Measurements from ENCODE around the gene ABCC4. TPM values are rescaled to one million over a fixed set of nuclear protein-coding genes. Genes with fewer than 3 reads are reported as not detected.
"Not testable (repeated sequence)": the region's sequence is repeated elsewhere in the genome, so short reads cannot be mapped to it uniquely, and the experiment has no call there.

ABCC4 gene
- total and polyA plus RNA-seq, 4 donors, result 0.74 to 22.5 (median 2.0) TPM

DNA sequence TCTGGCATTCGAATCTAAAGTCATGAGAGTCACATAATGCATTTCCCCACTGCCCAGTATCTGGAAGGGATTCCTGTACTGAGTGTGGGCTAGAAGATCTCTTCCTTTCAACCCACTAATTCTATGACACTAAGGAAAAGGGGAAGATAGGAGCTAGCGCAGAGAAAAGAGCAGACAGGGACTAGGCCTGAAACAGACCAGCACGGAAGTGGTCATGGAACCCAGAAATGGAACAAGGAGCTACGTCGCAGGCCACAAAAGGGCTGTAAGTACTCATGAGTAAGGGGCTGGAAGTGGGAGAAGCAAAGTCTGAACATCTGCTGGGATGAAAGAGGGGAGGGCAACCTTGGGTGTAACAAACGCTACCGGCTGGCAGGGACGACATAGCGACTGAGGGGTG, 8.6 kb downstream of the ABCC4 start:
- Histone ChIP-seq H3K4me1 (ENCODE audit: control insufficient read depth in 4 of 4, insufficient read depth in 4 of 4, low read length in 3 of 4) (peaks cover 0 to 13% (median 13%) of the 10 kb centered on the region in 4 donors), H3K9me3 (ENCODE audit: control insufficient read depth in 4 of 4, low read length in 3 of 4) (no peaks in the 10 kb centered on the region), H3K27me3 (ENCODE audit: control insufficient read depth in 4 of 4, insufficient read depth in 4 of 4, low read length in 3 of 4) (no peaks in the 10 kb centered on the region), H3K36me3 (ENCODE audit: control insufficient read depth in 4 of 4, insufficient read depth in 3 of 4, low read depth in 1 of 4, low read length in 3 of 4) (no peaks in the 10 kb centered on the region), H3K4me3 (ENCODE audit: low read depth in 1 of 3, low read length in 3 of 3) (no peak overlapping the region), H3K9ac (ENCODE audit: low read depth in 1 of 2, low read length in 2 of 2) (no peak overlapping the region), H3K27ac (ENCODE audit: low read depth in 1 of 2, low read length in 2 of 2) (no peak overlapping the region)
- TF ChIP-seq FOXA1 (IDR thresholded peaks at IDR 0.05) (no peak), JUND (IDR thresholded peaks at IDR 0.05) (no peak), RAD21 (IDR thresholded peaks at IDR 0.05) (no peak)
- TF ChIP-seq, protein P1, sequence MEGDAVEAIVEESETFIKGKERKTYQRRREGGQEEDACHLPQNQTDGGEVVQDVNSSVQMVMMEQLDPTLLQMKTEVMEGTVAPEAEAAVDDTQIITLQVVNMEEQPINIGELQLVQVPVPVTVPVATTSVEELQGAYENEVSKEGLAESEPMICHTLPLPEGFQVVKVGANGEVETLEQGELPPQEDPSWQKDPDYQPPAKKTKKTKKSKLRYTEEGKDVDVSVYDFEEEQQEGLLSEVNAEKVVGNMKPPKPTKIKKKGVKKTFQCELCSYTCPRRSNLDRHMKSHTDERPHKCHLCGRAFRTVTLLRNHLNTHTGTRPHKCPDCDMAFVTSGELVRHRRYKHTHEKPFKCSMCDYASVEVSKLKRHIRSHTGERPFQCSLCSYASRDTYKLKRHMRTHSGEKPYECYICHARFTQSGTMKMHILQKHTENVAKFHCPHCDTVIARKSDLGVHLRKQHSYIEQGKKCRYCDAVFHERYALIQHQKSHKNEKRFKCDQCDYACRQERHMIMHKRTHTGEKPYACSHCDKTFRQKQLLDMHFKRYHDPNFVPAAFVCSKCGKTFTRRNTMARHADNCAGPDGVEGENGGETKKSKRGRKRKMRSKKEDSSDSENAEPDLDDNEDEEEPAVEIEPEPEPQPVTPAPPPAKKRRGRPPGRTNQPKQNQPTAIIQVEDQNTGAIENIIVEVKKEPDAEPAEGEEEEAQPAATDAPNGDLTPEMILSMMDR (IDR thresholded peaks at IDR 0.05; ENCODE audit: low read depth, low read length, missing input control), result no peak
- no peak for DNase-seq (ENCODE audit: low spot score)
- 95% methylated on average over 9 of the region's 9 CpGs for WGBS

DNA sequence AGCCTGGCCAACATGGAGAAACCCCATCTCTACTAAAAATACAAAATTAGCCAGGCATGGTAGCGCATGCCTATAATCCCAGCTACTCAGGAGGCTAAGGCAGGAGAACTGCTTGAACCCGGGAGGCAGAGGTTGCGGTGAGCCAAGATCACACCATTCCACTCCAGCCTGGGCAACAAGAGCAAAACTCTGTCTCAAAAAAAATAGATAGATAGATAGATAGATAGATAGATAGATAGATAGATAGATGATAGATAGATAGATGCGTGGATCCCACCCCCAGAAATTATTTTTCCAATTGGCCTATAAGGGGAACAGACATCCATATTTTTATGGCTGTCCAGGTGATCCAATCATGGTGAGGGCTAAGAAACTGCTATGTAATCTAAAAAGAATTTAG, 11.3 kb downstream of the ABCC4 start:
- H3K4me3 ChIP-seq (ENCODE audit: low read depth in 1 of 3, low read length in 3 of 3); H3K27ac ChIP-seq (ENCODE audit: low read depth in 1 of 2, low read length in 2 of 2); H3K27me3 ChIP-seq (ENCODE audit: control insufficient read depth in 4 of 4, insufficient read depth in 4 of 4, low read length in 3 of 4); DNase-seq (ENCODE audit: low spot score); H3K9me3 ChIP-seq (ENCODE audit: control insufficient read depth in 4 of 4, low read length in 3 of 4); H3K4me1 ChIP-seq (ENCODE audit: control insufficient read depth in 4 of 4, insufficient read depth in 4 of 4, low read length in 3 of 4); H3K9ac ChIP-seq (ENCODE audit: low read depth in 1 of 2, low read length in 2 of 2); H3K36me3 ChIP-seq (ENCODE audit: control insufficient read depth in 4 of 4, insufficient read depth in 3 of 4, low read depth in 1 of 4, low read length in 3 of 4): not testable (repeated sequence)
- WGBS, result 94% methylated on average over 4 of the region's 4 CpGs

DNA sequence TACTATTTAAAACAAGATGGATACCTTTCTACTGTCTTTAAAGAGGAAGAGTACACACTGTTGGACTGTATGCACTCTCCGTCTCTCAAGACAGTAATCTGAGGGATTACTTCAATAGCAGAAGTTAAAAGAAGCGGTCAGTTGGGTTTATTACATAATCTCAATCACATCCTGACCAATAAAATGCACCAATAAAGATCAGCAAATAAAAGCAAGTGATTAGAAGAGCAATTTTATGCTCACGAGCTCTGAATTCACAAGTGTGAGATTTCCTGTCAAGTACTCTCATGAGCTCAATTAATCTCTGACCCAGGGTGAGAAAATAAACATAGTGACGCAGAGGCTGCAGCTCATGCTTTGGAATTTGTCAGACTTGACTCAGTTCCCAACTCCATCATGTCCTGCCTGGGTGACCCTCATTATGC, 12.2 kb downstream of the ABCC4 start:
- Histone ChIP-seq H3K9ac (ENCODE audit: low read depth in 1 of 2, low read length in 2 of 2) (no peak overlapping the region), H3K36me3 (ENCODE audit: control insufficient read depth in 4 of 4, insufficient read depth in 3 of 4, low read depth in 1 of 4, low read length in 3 of 4) (no peaks in the 10 kb centered on the region), H3K27ac (ENCODE audit: low read depth in 1 of 2, low read length in 2 of 2) (no peak overlapping the region), H3K4me3 (ENCODE audit: low read depth in 1 of 3, low read length in 3 of 3) (no peak overlapping the region), H3K27me3 (ENCODE audit: control insufficient read depth in 4 of 4, insufficient read depth in 4 of 4, low read length in 3 of 4) (no peaks in the 10 kb centered on the region), H3K4me1 (ENCODE audit: control insufficient read depth in 4 of 4, insufficient read depth in 4 of 4, low read length in 3 of 4) (no peaks in the 10 kb centered on the region), H3K9me3 (ENCODE audit: control insufficient read depth in 4 of 4, low read length in 3 of 4) (no peaks in the 10 kb centered on the region)
- DNase-seq (ENCODE audit: low spot score), result no peak
- WGBS, result 70% methylated on average over 4 of the region's 4 CpGs
- no peak for TF ChIP-seq SP1 (IDR thresholded peaks at IDR 0.05)
- TF ChIP-seq, protein P1 (IDR thresholded peaks at IDR 0.05; ENCODE audit: low read depth, low read length, missing input control), result no peak
- TF ChIP-seq NR2F2 (IDR thresholded peaks at IDR 0.05), result no peak
- TF ChIP-seq FOXA2 (IDR thresholded peaks at IDR 0.05), result no peak
- no peak for TF ChIP-seq RAD21 (IDR thresholded peaks at IDR 0.05)
- TF ChIP-seq, protein P2, sequence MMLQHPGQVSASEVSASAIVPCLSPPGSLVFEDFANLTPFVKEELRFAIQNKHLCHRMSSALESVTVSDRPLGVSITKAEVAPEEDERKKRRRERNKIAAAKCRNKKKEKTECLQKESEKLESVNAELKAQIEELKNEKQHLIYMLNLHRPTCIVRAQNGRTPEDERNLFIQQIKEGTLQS (IDR thresholded peaks at IDR 0.05), result no peak
- no peak for TF ChIP-seq EGR1 (IDR thresholded peaks at IDR 0.05; ENCODE audit: low read depth in 2 of 2)
- TF ChIP-seq, protein P3, sequence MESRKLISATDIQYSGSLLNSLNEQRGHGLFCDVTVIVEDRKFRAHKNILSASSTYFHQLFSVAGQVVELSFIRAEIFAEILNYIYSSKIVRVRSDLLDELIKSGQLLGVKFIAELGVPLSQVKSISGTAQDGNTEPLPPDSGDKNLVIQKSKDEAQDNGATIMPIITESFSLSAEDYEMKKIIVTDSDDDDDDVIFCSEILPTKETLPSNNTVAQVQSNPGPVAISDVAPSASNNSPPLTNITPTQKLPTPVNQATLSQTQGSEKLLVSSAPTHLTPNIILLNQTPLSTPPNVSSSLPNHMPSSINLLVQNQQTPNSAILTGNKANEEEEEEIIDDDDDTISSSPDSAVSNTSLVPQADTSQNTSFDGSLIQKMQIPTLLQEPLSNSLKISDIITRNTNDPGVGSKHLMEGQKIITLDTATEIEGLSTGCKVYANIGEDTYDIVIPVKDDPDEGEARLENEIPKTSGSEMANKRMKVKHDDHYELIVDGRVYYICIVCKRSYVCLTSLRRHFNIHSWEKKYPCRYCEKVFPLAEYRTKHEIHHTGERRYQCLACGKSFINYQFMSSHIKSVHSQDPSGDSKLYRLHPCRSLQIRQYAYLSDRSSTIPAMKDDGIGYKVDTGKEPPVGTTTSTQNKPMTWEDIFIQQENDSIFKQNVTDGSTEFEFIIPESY (IDR thresholded peaks at IDR 0.05), result no peak
- TF ChIP-seq HNF4A (conservative IDR thresholded peaks at IDR 0.05), result no peak
- TF ChIP-seq, protein P4, sequence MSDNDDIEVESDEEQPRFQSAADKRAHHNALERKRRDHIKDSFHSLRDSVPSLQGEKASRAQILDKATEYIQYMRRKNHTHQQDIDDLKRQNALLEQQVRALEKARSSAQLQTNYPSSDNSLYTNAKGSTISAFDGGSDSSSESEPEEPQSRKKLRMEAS (IDR thresholded peaks at IDR 0.05), result no peak
- no peak for TF ChIP-seq GABPA (IDR thresholded peaks at IDR 0.05 in 1 of 2, conservative IDR thresholded peaks at IDR 0.05 in 1 of 2)
- TF ChIP-seq HNF4G (IDR thresholded peaks at IDR 0.05), result no peak
- no peak for TF ChIP-seq FOXA1 (IDR thresholded peaks at IDR 0.05)
